Activated CD8-positive, alpha-beta T cell treated with anti-CD3 and anti-CD28 coated beads for 36 hours (primary cell): ENCODE measurements around the gene STX4. TPM values are rescaled to one million over a fixed set of nuclear protein-coding genes. Genes with fewer than 3 reads are reported as not detected.
A peak's percentile ranks its signal among the peaks of the same experiment; 100 is the strongest.

Experiments used
- ATAC-seq: fragments of 200-7000 bp; cut with Tn5 transposase; one replicate; pipeline ENCODE4 v1.10.0; 2021; ENCODE audit warnings: mild to moderate bottlenecking, moderate library complexity
- CTCF ChIA-PET: fragments of 350-600 bp; sonication (Branson Sonifier 250); formaldehyde crosslinking; loops from one replicate; lab custom pipeline; 2021; ENCODE audit warnings: antibody characterized with exemption; lab: Charles Lee
- POLR2A ChIA-PET: fragments of 350-600 bp; sonication (Branson Sonifier 250); formaldehyde crosslinking; loops from one replicate; lab custom pipeline; 2021; ENCODE audit warnings: antibody characterized with exemption; lab: Charles Lee
- DNase-seq: peaks from one replicate; pipeline ENCODE4 v3.0.0-alpha.2; 2020
- H3K27ac Mint-ChIP-seq: one replicate; pipeline ENCODE4 v1.8.0; 2021; ENCODE audit warnings: mild to moderate bottlenecking, mixed read lengths
- H3K27me3 Mint-ChIP-seq: one replicate; pipeline ENCODE4 v1.8.0; 2021; ENCODE audit warnings: mixed read lengths
- H3K36me3 Mint-ChIP-seq: one replicate; pipeline ENCODE4 v1.8.0; 2021; ENCODE audit warnings: low read depth, mixed read lengths
- H3K4me1 Mint-ChIP-seq: one replicate; pipeline ENCODE4 v1.8.0; 2021; ENCODE audit warnings: low read depth, mixed read lengths
- H3K4me3 Mint-ChIP-seq: one replicate; pipeline ENCODE4 v1.8.0; 2021; ENCODE audit warnings: mild to moderate bottlenecking, moderate library complexity, mixed read lengths
- H3K9me3 Mint-ChIP-seq: one replicate; pipeline ENCODE4 v1.8.0; 2021; ENCODE audit warnings: mixed read lengths
- CTCF ChIP-seq: fragments of 200-600 bp; IDR thresholded peaks from one replicate; pipeline ENCODE4 v1.8.0; 2022; ENCODE audit warnings: antibody characterized with exemption, mild to moderate bottlenecking
- intact Hi-C: fragments of 100-400 bp; cut with micrococcal nuclease; formaldehyde crosslinking; loops from one replicate; pipeline ENCODE4 v1.10.0; 2022
- total RNA-seq, 2 experiments: library from RNA; stranded (reverse); gene quantifications; one replicate each; pipeline ENCODE4 v1.2.3, GENCODE V29; 2021

STX4 gene
- total RNA-seq, 2 experiments from 2014 or later: 25.2 to 27.7 TPM

GRCh38 chr16:31052114-31052513, 18.8 kb downstream of the STX4 start:
- CTCF ChIA-PET: no interaction called here
- H3K27ac Mint-ChIP-seq: no peak overlapping the region
- POLR2A ChIA-PET: interaction anchor here (1.2 kb wide), 1 partner anchor 86 kb away, joined by 3 read pairs; no protein-coding TSS in a partner anchor

GRCh38 chr16:31055613-31056012, 22.3 kb downstream of the STX4 start:
- POLR2A ChIA-PET: no interaction called here
- ATAC-seq: no peak
- peaks cover 4% of the 10 kb centered on the region for H3K36me3 Mint-ChIP-seq

More at GRCh38 chr16:31052114-31052513, 18.8 kb downstream of the STX4 start:
- Mint-ChIP-seq H3K27me3 (no peaks in the 10 kb centered on the region), H3K4me1 (peaks cover 4% of the 10 kb centered on the region), H3K9me3 (no peaks in the 10 kb centered on the region), H3K36me3 (no peaks in the 10 kb centered on the region), H3K4me3 (no peak overlapping the region)
- intact Hi-C loops: no loop called here
- DNase-seq (peak; percentile 33), ATAC-seq (peak; percentile 89)
- no peak for TF ChIP-seq CTCF

GRCh38 chr16:31061126-31061812, 27.9 kb downstream of the STX4 start:
- ChIA-PET POLR2A (no interaction called here), CTCF (interaction anchor here (1.4 kb wide), 1 partner anchor 76 kb away, joined by 5 read pairs; the partner anchor contains the start of gene HSD3B7)
- Mint-ChIP-seq H3K27ac (no peak overlapping the region), H3K4me1 (peaks cover 29% of the 10 kb centered on the region), H3K27me3 (no peaks in the 10 kb centered on the region), H3K4me3 (no peak overlapping the region), H3K9me3 (no peaks in the 10 kb centered on the region), H3K36me3 (peaks cover 23% of the 10 kb centered on the region)
- DNase-seq: no peak
- intact Hi-C loops: no loop called here
- no peak for ATAC-seq
- TF ChIP-seq CTCF: no peak

More at GRCh38 chr16:31055613-31056012, 22.3 kb downstream of the STX4 start:
- intact Hi-C loops: no loop called here
- peaks cover 4% of the 10 kb centered on the region for H3K4me1 Mint-ChIP-seq
- no peak overlapping the region for H3K27ac Mint-ChIP-seq
- H3K27me3 Mint-ChIP-seq: no peaks in the 10 kb centered on the region
- DNase-seq: no peak
- TF ChIP-seq CTCF: no peak
- no peaks in the 10 kb centered on the region for H3K9me3 Mint-ChIP-seq
- CTCF ChIA-PET: no interaction called here
- no peak overlapping the region for H3K4me3 Mint-ChIP-seq

GRCh38 chr16:31061813-31062440, 28.6 kb downstream of the STX4 start:
- H3K27ac Mint-ChIP-seq: no peak overlapping the region
- H3K4me1 Mint-ChIP-seq: peaks cover 29% of the 10 kb centered on the region
- ATAC-seq (no peak), DNase-seq (no peak)
- no peak overlapping the region for H3K4me3 Mint-ChIP-seq
- H3K9me3 Mint-ChIP-seq: no peaks in the 10 kb centered on the region
- no peak for TF ChIP-seq CTCF
- H3K27me3 Mint-ChIP-seq: no peaks in the 10 kb centered on the region
- ChIA-PET POLR2A (interaction anchor here (4.4 kb wide), 1 partner anchor 12 kb away, joined by 22 read pairs; the partner anchor contains the start of genes ZNF646 and ZNF668), CTCF (no interaction called here)
- peaks cover 23% of the 10 kb centered on the region for H3K36me3 Mint-ChIP-seq
- intact Hi-C loops: no loop called here

- peaks cover 23% of the 10 kb centered on the region for H3K36me3 Mint-ChIP-seq
- no peak for TF ChIP-seq CTCF
- ATAC-seq (no peak), DNase-seq (no peak)
- ChIA-PET CTCF (no interaction called here), POLR2A (interaction anchor here (0.8 to 4.4 kb wide), 4 partner anchors 10 to 116 kb away, joined by 3 to 22 read pairs (median 3); partner anchors contain the start of genes FUS, ZNF646 and ZNF668)
- H3K4me1 Mint-ChIP-seq: peaks cover 32% of the 10 kb centered on the region
- H3K4me3 Mint-ChIP-seq: no peak overlapping the region
- intact Hi-C loops: no loop called here
- no peaks in the 10 kb centered on the region for H3K27me3 Mint-ChIP-seq
- no peaks in the 10 kb centered on the region for H3K9me3 Mint-ChIP-seq
- no peak overlapping the region for H3K27ac Mint-ChIP-seq
These were observed 30.1 kb downstream of the STX4 start for GRCh38 chr16:31063495-31063842.
